SIG-M5 treated with dmso at 0.1 percent for 504 hours (cell line): ENCODE results near the gene R3HDM4.

ENCODE experiments used
- DNase-seq: peaks from one replicate; lab custom pipeline; 2025; ENCODE audit not compliant: unreplicated experiment; lab: John Stamatoyannopoulos, UW

The R3HDM4 gene

GRCh38 chr19:932648-933552, 19.9 kb upstream of the R3HDM4 start:
- no peak for DNase-seq

GRCh38 chr19:931860-932647, 19.0 kb upstream of the R3HDM4 start:
- DNase-seq: no peak

GRCh38 chr19:929891-930258, 16.9 kb upstream of the R3HDM4 start:
- DNase-seq: no peak

DNA sequence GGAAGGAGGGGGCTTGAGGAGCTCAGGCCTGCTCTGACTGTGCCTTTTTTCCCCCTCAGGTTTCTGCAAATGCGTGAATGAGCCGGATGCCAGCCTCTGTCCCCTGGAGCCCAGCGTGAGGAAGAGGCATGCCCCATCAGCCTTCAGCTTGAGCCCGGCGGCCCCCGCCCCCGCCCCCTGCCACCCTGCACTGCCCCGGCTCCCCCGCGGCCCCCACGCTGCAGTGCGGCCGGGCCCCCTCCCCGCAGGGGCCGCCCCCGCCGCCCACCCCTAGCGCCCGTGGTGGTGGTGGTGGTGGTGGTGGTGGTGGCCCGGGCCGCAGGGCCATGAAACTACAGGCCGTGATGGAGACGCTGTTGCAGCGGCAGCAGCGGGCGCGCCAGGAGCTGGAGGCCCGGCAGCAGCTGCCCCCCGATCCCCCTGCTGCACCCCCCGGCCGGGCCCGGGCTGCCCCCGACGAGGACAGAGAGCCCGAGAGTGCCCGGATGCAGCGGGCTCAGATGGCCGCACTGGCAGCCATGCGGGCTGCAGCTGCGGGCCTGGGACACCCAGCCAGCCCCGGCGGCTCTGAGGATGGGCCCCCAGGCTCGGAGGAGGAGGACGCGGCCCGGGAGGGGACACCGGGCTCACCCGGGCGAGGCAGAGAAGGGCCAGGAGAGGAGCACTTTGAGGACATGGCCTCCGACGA, 16.3 kb upstream of the R3HDM4 start:
- DNase-seq: no peak

DNA sequence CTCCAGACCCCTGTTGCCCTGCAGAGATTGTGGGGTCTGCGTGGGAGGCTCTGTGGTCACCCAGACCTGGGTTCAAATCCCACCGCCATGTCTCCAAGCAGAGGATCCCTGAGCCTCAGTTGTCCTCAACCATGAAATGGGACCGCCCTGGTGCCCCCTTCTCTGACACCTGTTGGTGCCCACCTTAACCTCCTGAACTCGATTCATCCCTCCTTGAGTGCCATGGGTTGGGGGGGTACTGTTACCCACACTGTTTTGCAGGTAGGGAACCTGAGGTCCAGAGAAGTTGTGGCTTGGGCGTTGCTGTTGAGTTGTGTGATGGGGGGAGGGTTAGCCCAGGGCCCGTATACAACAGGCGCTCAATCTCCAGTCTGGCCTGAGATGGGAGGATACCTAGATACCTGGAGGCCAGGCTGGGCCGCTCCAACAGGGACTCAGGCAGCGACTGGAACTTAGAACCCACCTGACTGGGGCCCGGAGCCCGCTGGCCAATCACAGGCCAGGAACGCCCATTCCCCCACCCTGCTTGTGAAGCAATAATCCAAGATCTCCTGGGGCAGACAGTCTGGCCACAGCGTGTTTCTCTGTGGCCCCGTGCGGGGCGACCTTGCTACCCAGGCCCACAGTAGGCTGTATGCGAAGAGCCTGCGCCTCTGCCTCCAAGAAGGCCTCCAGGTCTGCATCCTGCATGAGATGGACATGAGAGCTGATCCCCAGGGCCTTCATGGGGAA, 15.6 kb upstream of the R3HDM4 start:
- no peak for DNase-seq

- no peak for DNase-seq
These were observed 14.9 kb upstream of the R3HDM4 start for GRCh38 chr19:927780-928401.

- no peak for DNase-seq
These were observed 14.3 kb upstream of the R3HDM4 start for GRCh38 chr19:927351-927779.

DNA sequence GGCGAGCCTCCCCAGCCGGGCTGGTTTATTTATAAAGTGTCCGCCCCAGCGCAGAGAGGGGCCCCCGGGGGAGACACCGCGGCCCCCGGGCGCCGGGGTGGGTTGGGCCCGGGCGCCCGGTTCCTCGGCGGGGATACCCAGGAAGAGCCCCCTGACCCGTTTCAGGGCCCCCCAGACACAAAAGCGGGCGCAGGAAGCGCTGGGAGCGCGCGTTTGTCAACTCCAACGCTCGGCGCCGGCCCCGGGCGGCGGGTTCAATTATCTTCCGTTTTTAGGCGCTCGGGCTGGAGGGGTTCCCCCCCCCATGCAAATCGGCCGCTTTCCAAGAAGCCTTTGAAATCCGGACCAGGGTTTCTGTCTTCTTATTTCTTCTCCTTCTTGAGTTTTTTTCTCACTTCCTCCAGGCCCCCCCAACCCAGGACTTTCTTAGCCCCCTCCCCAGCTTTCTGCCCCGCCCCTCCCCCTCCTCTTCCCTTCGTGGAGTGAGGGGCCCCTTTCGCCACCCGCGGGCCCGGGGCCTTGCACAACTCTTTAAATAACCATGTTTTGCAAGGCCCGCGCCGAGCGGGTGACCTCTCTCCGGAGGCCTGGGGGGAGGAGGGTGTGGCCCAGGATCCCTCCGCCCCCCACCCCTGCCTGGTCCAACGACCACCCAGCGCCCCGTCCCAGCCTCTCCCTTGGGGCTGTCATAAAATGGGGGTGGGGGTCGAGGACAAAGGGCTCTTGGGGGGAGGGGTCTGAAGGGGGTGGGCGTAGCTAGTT, 13.8 kb upstream of the R3HDM4 start:
- DNase-seq: peak; percentile 83

- DNase-seq: no peak
These were observed 13.2 kb upstream of the R3HDM4 start for GRCh38 chr19:926323-926588.

DNA sequence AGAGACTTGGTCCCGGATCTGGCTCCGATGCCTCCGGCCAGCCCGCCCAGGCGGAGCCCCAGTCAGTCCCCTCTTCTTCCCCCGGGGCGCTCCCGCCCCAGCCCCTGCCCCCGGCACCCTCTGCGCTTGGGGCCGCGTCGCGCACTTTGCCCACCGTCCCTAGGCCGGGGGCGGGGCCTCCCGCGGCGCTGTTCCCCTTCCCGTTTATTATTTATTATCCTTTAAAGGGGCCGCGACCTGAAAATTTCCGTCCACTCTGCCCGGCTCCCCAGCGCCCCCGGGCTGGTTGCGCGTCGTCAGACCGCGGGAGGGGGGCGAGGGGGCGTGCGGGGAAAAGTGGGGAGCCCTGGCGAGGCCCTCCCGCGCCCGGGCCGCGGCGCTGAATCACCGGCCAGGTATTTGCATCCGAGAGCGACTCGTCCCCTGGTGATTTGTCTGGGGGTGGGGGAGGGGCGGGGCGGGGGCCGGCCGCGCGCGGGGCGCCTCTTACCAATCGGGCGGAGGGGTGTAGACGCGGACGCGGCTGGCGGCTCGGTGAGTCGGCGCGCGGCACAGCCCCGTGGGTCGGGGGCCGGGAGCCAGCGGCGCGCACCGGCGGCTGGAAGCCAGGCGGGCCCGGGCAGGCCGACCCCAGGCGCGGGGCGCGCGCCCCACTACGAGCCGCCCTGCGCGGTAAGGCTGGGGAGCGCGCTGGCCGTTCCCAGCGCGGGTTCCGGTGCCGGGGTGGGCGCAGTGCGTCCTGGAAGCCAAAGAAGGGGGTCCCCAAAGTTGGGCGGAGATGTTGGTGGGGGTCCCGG, 12.7 kb upstream of the R3HDM4 start, which contains the start of gene ARID3A:
Gene ARID3A (plus strand): TSS at position 510 of the 797 bp plus-strand sequence. CDS start 3,494 bp downstream, outside the sequence.
- DNase-seq: peak; percentile 92

- peak; percentile 92 for DNase-seq
These were observed 12.1 kb upstream of the R3HDM4 start for GRCh38 chr19:925087-925525.

DNA sequence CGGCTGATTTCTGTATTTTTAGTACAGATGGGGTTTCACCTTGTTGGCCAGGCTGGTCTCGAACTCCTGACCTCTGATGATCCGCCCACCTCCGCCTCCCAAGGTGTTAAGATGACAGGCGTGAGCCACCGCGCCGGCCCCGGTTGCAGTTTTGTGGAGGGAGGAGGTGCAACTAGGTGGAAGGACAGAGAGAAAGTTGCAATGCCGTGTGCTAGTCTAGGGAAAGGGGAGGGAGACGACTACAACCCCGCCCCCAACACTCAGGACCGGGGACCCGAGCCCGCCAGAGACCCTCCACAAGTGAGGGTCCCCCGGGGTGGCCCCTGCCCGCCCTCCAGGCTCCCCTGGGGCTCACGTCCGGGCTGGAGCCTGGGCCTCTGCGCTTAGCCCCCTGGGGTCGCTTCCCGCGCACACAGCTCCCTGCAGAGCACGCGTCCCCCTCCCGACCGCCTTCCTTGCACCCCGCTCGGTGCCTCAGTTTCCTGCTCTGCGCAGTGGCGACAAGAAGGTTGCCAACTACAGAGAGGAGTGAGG, 11.6 kb upstream of the R3HDM4 start:
- DNase-seq: no peak

- peak; percentile 54 for DNase-seq
These were observed 7.2 kb upstream of the R3HDM4 start for GRCh38 chr19:920051-920864.

GRCh38 chr19:919199-920050, 6.4 kb upstream of the R3HDM4 start:
- no peak for DNase-seq

- DNase-seq: no peak
These were observed 5.6 kb upstream of the R3HDM4 start for GRCh38 chr19:918481-919198.

- DNase-seq: no peak
These were observed 5.1 kb upstream of the R3HDM4 start for GRCh38 chr19:918152-918437.
